Measurements from ENCODE around the gene SNAI3. TPM values are rescaled to one million over a fixed set of nuclear protein-coding genes. Genes with fewer than 3 reads are reported as not detected.

Gene SNAI3
- total and polyA plus RNA-seq, 3 experiments from 2014 or later: 2.2 to 13.5 (median 2.8) TPM

GRCh38 chr16:88695753-88696152, 9.4 kb upstream of the SNAI3 start:
- peaks cover 33% of the 10 kb centered on the region for H3K36me3 ChIP-seq (ENCODE audit: insufficient read depth, low read length)
- no peak for DNase-seq
- Mint-ChIP-seq H3K36me3 (peaks cover 0 to 51% (median 0%) of the 10 kb centered on the region in 3 donors), H3K4me3 (no peak overlapping the region), H3K27ac (peak overlapping the region in 4 of 8 donors; percentile 50 to 73 (median 66)), H3K27me3 (no peaks in the 10 kb centered on the region), H3K4me1 (peaks cover 29 to 69% (median 44%) of the 10 kb centered on the region in 3 donors), H3K9me3 (no peaks in the 10 kb centered on the region)
- no peaks in the 10 kb centered on the region for H3K27me3 ChIP-seq (ENCODE audit: insufficient read depth, low read length, poor library complexity, severe bottlenecking)
- H3K4me3 ChIP-seq (ENCODE audit: low read length): no peak overlapping the region
- H3K27ac ChIP-seq (ENCODE audit: low read depth, low read length): no peak overlapping the region
- H3K9me3 ChIP-seq (ENCODE audit: low read length): no peaks in the 10 kb centered on the region
- peaks cover 59% of the 10 kb centered on the region for H3K4me1 ChIP-seq (ENCODE audit: insufficient read depth, low read length)
- ChIA-PET POLR2A (no interaction called here), CTCF (interaction anchor here (1.2 to 1.6 kb wide), 2 partner anchors 8 to 11 kb away, joined by 4 to 6 read pairs; no protein-coding TSS in a partner anchor)

GRCh38 chr16:88695218-88695617, 8.9 kb upstream of the SNAI3 start:
- no peak for DNase-seq
- ChIA-PET CTCF (interaction anchor here (1.6 kb wide), 1 partner anchor 10 kb away, joined by 6 read pairs; no protein-coding TSS in a partner anchor), POLR2A (no interaction called here)
- Histone ChIP-seq H3K27me3 (ENCODE audit: insufficient read depth, low read length, poor library complexity, severe bottlenecking) (no peaks in the 10 kb centered on the region), H3K27ac (ENCODE audit: low read depth, low read length) (no peak overlapping the region), H3K36me3 (ENCODE audit: insufficient read depth, low read length) (peaks cover 33% of the 10 kb centered on the region), H3K9me3 (ENCODE audit: low read length) (no peaks in the 10 kb centered on the region), H3K4me1 (ENCODE audit: insufficient read depth, low read length) (peaks cover 59% of the 10 kb centered on the region), H3K4me3 (ENCODE audit: low read length) (no peak overlapping the region)
- Mint-ChIP-seq H3K36me3 (peaks cover 0 to 46% (median 0%) of the 10 kb centered on the region in 3 donors), H3K4me1 (peaks cover 32 to 69% (median 45%) of the 10 kb centered on the region in 3 donors), H3K4me3 (no peak overlapping the region), H3K27me3 (no peaks in the 10 kb centered on the region), H3K9me3 (no peaks in the 10 kb centered on the region), H3K27ac (peak overlapping the region in 3 of 8 donors; percentile 23 to 90 (median 50))

- H3K4me3 Mint-ChIP-seq: peak overlapping the region in 2 of 7 donors; percentile 27 to 72
- no peaks in the 10 kb centered on the region for H3K9me3 ChIP-seq (ENCODE audit: low read length)
- H3K4me3 ChIP-seq (ENCODE audit: low read length): no peak overlapping the region
- H3K4me1 ChIP-seq (ENCODE audit: insufficient read depth, low read length): peaks cover 55% of the 10 kb centered on the region
- H3K4me1 Mint-ChIP-seq: peaks cover 25 to 67% (median 41%) of the 10 kb centered on the region in 3 donors
- peak overlapping the region in 5 of 8 donors; percentile 43 to 94 (median 54) for H3K27ac Mint-ChIP-seq
- CTCF ChIA-PET: interaction anchor here (1.6 kb wide), 1 partner anchor 9 kb away, joined by 6 read pairs; no protein-coding TSS in a partner anchor
- H3K36me3 ChIP-seq (ENCODE audit: insufficient read depth, low read length): peaks cover 25% of the 10 kb centered on the region
- no peaks in the 10 kb centered on the region for H3K27me3 Mint-ChIP-seq
- H3K27ac ChIP-seq (ENCODE audit: low read depth, low read length): no peak overlapping the region
- H3K36me3 Mint-ChIP-seq: peaks cover 0 to 38% (median 0%) of the 10 kb centered on the region in 3 donors
- H3K9me3 Mint-ChIP-seq: no peaks in the 10 kb centered on the region
- DNase-seq: no peak
- no peaks in the 10 kb centered on the region for H3K27me3 ChIP-seq (ENCODE audit: insufficient read depth, low read length, poor library complexity, severe bottlenecking)
- POLR2A ChIA-PET: no interaction called here
Observed at GRCh38 chr16:88694221-88695087, 8.1 kb upstream of the SNAI3 start.

GRCh38 chr16:88693420-88694177, 7.3 kb upstream of the SNAI3 start:
- no peak overlapping the region for H3K4me3 ChIP-seq (ENCODE audit: low read length)
- H3K27ac ChIP-seq (ENCODE audit: low read depth, low read length): no peak overlapping the region
- no peak for DNase-seq
- ChIA-PET CTCF (no interaction called here), POLR2A (no interaction called here)
- H3K9me3 ChIP-seq (ENCODE audit: low read length): no peaks in the 10 kb centered on the region
- H3K4me1 ChIP-seq (ENCODE audit: insufficient read depth, low read length): peaks cover 47% of the 10 kb centered on the region
- H3K27ac Mint-ChIP-seq: peak overlapping the region in 2 of 8 donors; percentile 21 to 90
- no peak overlapping the region for H3K4me3 Mint-ChIP-seq
- H3K9me3 Mint-ChIP-seq: no peaks in the 10 kb centered on the region
- H3K36me3 ChIP-seq (ENCODE audit: insufficient read depth, low read length): peaks cover 23% of the 10 kb centered on the region
- H3K4me1 Mint-ChIP-seq: peaks cover 24 to 70% (median 41%) of the 10 kb centered on the region in 3 donors
- no peaks in the 10 kb centered on the region for H3K27me3 Mint-ChIP-seq
- H3K36me3 Mint-ChIP-seq: peaks cover 0 to 31% (median 0%) of the 10 kb centered on the region in 3 donors
- no peaks in the 10 kb centered on the region for H3K27me3 ChIP-seq (ENCODE audit: insufficient read depth, low read length, poor library complexity, severe bottlenecking)

GRCh38 chr16:88692861-88693260, 6.6 kb upstream of the SNAI3 start:
- H3K4me1 ChIP-seq (ENCODE audit: insufficient read depth, low read length): peaks cover 39% of the 10 kb centered on the region
- POLR2A ChIA-PET: interaction anchor here (2.0 kb wide), 1 partner anchor 8 kb away, joined by 9 read pairs; no protein-coding TSS in a partner anchor
- no peaks in the 10 kb centered on the region for H3K27me3 ChIP-seq (ENCODE audit: insufficient read depth, low read length, poor library complexity, severe bottlenecking)
- DNase-seq: no peak
- CTCF ChIA-PET: interaction anchor here (1.1 kb wide), 1 partner anchor 10 kb away, joined by 3 read pairs; no protein-coding TSS in a partner anchor
- Mint-ChIP-seq H3K27me3 (no peaks in the 10 kb centered on the region), H3K36me3 (peaks cover 0 to 24% (median 0%) of the 10 kb centered on the region in 3 donors), H3K4me1 (peaks cover 24 to 68% (median 37%) of the 10 kb centered on the region in 3 donors), H3K4me3 (peak overlapping the region; percentile 31 to 73 (median 42)), H3K9me3 (no peaks in the 10 kb centered on the region), H3K27ac (peak overlapping the region in 7 of 8 donors; percentile 43 to 91 (median 87))
- peaks cover 15% of the 10 kb centered on the region for H3K36me3 ChIP-seq (ENCODE audit: insufficient read depth, low read length)
- H3K4me3 ChIP-seq (ENCODE audit: low read length): peak overlapping the region; percentile 61
- no peak overlapping the region for H3K27ac ChIP-seq (ENCODE audit: low read depth, low read length)
- H3K9me3 ChIP-seq (ENCODE audit: low read length): no peaks in the 10 kb centered on the region

GRCh38 chr16:88691924-88692560, 5.7 kb upstream of the SNAI3 start:
- peak overlapping the region; percentile 60 to 87 (median 69) for H3K4me3 Mint-ChIP-seq
- no peaks in the 10 kb centered on the region for H3K27me3 Mint-ChIP-seq
- H3K9me3 ChIP-seq (ENCODE audit: low read length): no peaks in the 10 kb centered on the region
- H3K36me3 Mint-ChIP-seq: peaks cover 0 to 18% (median 0%) of the 10 kb centered on the region in 3 donors
- H3K27ac ChIP-seq (ENCODE audit: low read depth, low read length): no peak overlapping the region
- H3K4me3 ChIP-seq (ENCODE audit: low read length): peak overlapping the region; percentile 61
- ChIA-PET CTCF (interaction anchor here (1.1 kb wide), 1 partner anchor 11 kb away, joined by 3 read pairs; no protein-coding TSS in a partner anchor), POLR2A (interaction anchor here (1.2 to 2.0 kb wide), 2 partner anchors 9 to 12 kb away, joined by 3 to 9 read pairs; no protein-coding TSS in a partner anchor)
- H3K4me1 Mint-ChIP-seq: peaks cover 24 to 68% (median 33%) of the 10 kb centered on the region in 3 donors
- no peaks in the 10 kb centered on the region for H3K27me3 ChIP-seq (ENCODE audit: insufficient read depth, low read length, poor library complexity, severe bottlenecking)
- H3K27ac Mint-ChIP-seq: peak overlapping the region; percentile 72 to 91 (median 82)
- DNase-seq: no peak
- H3K36me3 ChIP-seq (ENCODE audit: insufficient read depth, low read length): peaks cover 9% of the 10 kb centered on the region
- H3K9me3 Mint-ChIP-seq: no peaks in the 10 kb centered on the region
- peaks cover 38% of the 10 kb centered on the region for H3K4me1 ChIP-seq (ENCODE audit: insufficient read depth, low read length)

- ChIA-PET POLR2A (interaction anchor here (1.2 to 2.0 kb wide), 2 partner anchors 9 to 13 kb away, joined by 3 to 9 read pairs; no protein-coding TSS in a partner anchor), CTCF (interaction anchor here (1.1 kb wide), 1 partner anchor 11 kb away, joined by 3 read pairs; no protein-coding TSS in a partner anchor)
- Histone ChIP-seq H3K36me3 (ENCODE audit: insufficient read depth, low read length) (peaks cover 3% of the 10 kb centered on the region), H3K9me3 (ENCODE audit: low read length) (no peaks in the 10 kb centered on the region), H3K4me1 (ENCODE audit: insufficient read depth, low read length) (peaks cover 44% of the 10 kb centered on the region), H3K4me3 (ENCODE audit: low read length) (no peak overlapping the region), H3K27ac (ENCODE audit: low read depth, low read length) (no peak overlapping the region), H3K27me3 (ENCODE audit: insufficient read depth, low read length, poor library complexity, severe bottlenecking) (no peaks in the 10 kb centered on the region)
- peak overlapping the region in 6 of 7 donors; percentile 46 to 80 (median 60) for H3K4me3 Mint-ChIP-seq
- H3K4me1 Mint-ChIP-seq: peaks cover 24 to 66% (median 33%) of the 10 kb centered on the region in 3 donors
- peak overlapping the region; percentile 17 to 91 (median 76) for H3K27ac Mint-ChIP-seq
- peaks cover 0 to 12% (median 0%) of the 10 kb centered on the region in 3 donors for H3K36me3 Mint-ChIP-seq
- no peaks in the 10 kb centered on the region for H3K27me3 Mint-ChIP-seq
- H3K9me3 Mint-ChIP-seq: no peaks in the 10 kb centered on the region
- DNase-seq: no peak
Observed at GRCh38 chr16:88691129-88691813, 5.0 kb upstream of the SNAI3 start.
